ENCODE data around the gene BTG3.

DNA sequence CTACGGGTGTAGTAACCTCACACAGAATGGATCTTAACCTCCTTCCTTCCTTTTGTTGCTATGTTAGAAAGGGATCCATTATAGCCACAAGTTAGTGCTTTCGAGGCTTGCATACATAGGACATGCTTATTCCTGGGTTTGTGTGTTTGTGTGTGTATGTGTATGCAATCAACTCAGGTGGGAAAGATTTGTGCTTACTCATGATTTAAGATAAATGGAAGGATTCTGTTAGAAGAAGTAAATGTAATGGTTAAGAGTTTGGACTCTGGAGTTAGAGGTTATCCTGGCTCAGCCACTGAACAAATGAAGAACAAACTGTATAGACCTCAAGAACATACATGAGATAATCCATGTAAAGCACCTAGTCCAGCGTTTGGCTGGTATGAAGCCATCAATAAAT, 28.8 kb downstream of the BTG3 start:
- TF ChIP-seq, protein P1, sequence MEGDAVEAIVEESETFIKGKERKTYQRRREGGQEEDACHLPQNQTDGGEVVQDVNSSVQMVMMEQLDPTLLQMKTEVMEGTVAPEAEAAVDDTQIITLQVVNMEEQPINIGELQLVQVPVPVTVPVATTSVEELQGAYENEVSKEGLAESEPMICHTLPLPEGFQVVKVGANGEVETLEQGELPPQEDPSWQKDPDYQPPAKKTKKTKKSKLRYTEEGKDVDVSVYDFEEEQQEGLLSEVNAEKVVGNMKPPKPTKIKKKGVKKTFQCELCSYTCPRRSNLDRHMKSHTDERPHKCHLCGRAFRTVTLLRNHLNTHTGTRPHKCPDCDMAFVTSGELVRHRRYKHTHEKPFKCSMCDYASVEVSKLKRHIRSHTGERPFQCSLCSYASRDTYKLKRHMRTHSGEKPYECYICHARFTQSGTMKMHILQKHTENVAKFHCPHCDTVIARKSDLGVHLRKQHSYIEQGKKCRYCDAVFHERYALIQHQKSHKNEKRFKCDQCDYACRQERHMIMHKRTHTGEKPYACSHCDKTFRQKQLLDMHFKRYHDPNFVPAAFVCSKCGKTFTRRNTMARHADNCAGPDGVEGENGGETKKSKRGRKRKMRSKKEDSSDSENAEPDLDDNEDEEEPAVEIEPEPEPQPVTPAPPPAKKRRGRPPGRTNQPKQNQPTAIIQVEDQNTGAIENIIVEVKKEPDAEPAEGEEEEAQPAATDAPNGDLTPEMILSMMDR (IDR thresholded peaks at IDR 0.05; ENCODE audit: low read depth, low read length, poor library complexity, severe bottlenecking), result no peak
- no peak for TF ChIP-seq EZH2phosphoT487 (IDR thresholded peaks at IDR 0.05; ENCODE audit: borderline replicate concordance, low read length)
